ENCODE data around the gene RAMACL.

The RAMACL gene

GRCh38 chr6:166534658-166535406, 51.6 kb downstream of the RAMACL start:
- DNase-seq (ENCODE audit: low read depth in 2 of 2, low spot score in 1 of 2): no peak

- no peak for DNase-seq (ENCODE audit: low read depth in 2 of 2, low spot score in 1 of 2)
Observed at GRCh38 chr6:166533205-166533824, 53.2 kb downstream of the RAMACL start.

All from stimulated activated CD8-positive, alpha-beta memory T cell treated with anti-CD3 and anti-CD28 coated beads, Interleukin-4, amount 100 ng/mL, for 1 hour (primary cell).